SK-N-DZ (cell line): ENCODE measurements around the gene HEPN1.

Experiments used
- DNase-seq: peaks from one replicate; pipeline ENCODE4 v3.0.0-alpha.2; 2015; ENCODE audit warnings: low spot score

HEPN1 gene

DNA sequence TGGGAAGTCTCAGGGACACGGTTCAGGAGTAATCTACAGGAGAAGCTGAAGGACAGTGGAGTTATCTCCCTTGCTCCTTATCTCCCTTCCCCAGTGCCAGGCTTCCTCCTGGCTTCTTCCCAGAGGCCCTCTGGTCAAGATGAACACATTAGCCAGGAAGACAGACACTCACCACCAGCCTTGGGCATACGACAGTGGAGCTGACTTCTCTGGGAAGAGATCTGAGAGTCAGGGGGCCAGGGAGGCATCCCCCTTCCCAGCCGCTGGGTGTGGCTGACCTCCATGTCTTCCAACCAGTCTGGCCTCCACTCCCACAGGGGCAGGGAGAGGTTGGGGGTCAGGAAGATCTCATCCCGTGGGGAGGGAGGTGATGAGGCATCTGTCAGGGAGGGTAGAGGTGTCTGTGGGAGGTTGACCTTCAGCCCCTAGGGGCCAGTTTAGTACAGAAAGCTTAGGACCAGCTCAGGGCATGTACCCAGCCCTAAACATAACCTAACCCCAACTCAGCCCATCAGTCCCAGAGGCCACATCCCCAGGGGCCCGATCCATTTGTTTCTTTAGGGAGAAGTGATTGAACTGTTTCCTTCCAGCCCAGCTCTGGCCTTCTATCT lies 34.1 kb upstream of the HEPN1 start:
- DNase-seq = no peak

GRCh38 chr11:124886476-124886875 lies 32.6 kb upstream of the HEPN1 start:
- no peak for DNase-seq

GRCh38 chr11:124886978-124887666 lies 31.9 kb upstream of the HEPN1 start:
- no peak for DNase-seq

GRCh38 chr11:124887667-124888013 lies 31.4 kb upstream of the HEPN1 start:
- no peak for DNase-seq

DNA sequence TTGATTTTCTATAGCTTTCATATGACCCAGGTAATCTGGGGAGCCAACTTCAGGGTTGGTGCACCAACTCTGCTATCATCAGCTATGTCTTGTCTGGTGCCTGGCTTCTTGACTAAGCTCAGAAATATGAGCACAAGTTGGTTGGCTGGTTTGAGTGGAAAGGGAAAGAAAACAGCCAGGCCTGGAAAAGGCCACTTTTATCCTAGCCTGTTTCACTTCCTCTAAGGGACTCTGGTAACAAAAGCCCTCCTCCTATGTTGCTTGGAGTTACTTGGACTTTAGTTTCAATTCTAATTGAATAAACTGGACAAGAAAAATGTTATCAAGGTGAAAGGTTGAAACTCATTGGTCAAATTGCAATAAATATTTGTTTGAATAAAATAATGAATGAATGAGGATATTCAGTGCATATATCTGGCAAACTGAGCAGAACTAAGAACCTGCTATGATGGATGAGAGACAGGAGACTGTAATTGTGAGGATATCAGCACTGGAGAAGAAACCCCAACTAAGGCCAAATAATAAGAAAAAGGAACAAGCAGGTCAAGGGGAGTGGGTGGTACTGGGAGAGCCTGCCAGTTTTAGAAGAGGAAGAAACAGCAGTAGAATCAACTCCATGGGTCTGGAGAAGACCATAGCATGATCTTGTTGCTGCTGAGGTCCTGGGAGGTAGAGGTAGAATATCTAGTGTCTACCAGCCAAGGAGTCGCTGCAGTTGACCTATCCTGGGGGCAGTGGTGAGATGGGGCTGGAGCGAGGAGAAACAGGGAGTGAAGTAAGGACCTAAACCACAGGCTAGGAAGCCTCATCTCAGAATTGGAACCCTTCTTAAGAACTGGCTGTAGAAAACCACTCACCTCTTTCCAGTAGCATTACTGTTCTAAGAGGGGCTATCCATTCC lies 29.6 kb upstream of the HEPN1 start:
- no peak for DNase-seq

GRCh38 chr11:124890151-124890550 lies 28.9 kb upstream of the HEPN1 start:
- DNase-seq = no peak

- DNase-seq = no peak
These were observed 28.2 kb upstream of the HEPN1 start for GRCh38 chr11:124890683-124891372.

- peak; percentile 72 for DNase-seq
These were observed 27.6 kb upstream of the HEPN1 start for GRCh38 chr11:124891373-124891861.

DNA sequence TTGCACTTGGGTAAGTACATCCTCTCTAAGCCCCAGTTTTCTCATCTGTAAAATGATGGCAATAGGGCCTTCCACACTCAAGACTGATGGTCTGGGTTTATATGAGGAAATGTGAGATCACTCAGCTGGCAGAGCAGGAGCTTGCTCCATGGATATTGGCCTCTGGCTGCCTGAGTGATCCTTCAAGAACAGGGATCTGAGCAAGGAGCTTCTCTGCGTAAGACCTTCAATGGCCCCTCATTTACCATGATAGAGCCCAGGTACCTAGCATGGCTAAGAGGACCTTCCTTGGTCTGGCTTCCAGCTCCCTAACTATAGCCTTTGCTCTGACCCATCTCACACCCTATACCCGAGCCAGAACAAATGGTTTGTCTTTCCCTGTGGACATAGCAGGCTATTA lies 26.9 kb upstream of the HEPN1 start:
- no peak for DNase-seq

- DNase-seq = no peak
These were observed 26.1 kb upstream of the HEPN1 start for GRCh38 chr11:124892750-124893454.

DNA sequence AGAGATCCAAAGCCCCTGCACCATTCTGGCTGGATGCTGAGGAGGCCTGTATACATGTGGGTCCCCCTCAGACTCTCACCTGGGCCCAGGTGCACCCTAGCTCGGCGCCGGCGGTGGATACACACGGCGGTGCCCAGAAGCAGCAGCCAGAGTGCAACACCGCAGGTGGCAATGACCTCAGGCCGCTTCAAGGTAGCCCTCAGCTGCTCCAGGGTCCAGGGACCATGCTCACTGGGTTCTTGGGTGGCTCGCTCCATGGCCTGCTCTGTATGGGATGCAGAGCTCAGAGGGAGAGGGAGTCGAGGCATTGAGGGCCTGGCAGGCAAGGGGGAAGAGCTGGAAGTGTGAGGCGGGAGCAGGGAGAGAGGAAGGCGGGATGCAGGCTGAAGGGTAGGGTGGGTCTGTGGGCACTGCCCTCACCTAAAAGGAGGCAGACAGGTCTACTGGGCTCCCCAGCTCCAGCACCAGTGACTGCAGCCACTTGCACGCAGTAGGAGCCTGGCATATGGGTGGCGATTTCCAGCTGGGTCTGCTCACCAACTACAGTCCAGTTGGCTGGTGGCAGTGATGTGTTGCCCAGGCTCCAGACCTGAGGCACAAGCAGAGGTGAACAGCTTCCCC lies 25.2 kb upstream of the HEPN1 start:
- DNase-seq = no peak

- no peak for DNase-seq
These were observed 24.2 kb upstream of the HEPN1 start for GRCh38 chr11:124894606-124895430.

DNA sequence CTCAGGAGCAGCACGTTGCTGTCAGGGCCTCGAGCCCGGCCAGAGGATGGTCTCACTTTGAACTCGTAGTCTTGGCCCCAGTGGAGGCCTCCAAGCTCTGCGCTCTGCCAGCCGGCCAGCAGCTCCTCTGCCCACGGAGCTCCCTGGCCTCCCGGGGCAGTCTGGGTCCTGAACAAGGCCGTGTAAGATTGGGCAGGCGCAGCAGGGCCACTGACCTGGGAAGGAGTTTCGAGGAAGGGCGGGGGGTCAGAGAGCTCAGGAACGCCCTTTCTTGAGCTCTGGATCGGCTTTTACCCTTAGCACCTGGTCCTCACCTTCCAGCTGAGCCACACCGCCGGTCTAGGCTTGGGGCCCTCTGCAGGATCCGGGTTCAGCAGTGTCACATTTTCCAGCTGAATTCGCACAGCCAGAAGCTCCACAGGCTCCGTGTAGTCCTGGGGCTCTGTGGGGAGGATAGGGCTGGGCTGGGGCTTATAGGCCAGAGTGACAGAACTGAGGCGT lies 23.5 kb upstream of the HEPN1 start:
- DNase-seq = no peak

- no peak for DNase-seq
These were observed 22.8 kb upstream of the HEPN1 start for GRCh38 chr11:124896071-124896750.

- no peak for DNase-seq
These were observed 22.1 kb upstream of the HEPN1 start for GRCh38 chr11:124896821-124897391.

DNA sequence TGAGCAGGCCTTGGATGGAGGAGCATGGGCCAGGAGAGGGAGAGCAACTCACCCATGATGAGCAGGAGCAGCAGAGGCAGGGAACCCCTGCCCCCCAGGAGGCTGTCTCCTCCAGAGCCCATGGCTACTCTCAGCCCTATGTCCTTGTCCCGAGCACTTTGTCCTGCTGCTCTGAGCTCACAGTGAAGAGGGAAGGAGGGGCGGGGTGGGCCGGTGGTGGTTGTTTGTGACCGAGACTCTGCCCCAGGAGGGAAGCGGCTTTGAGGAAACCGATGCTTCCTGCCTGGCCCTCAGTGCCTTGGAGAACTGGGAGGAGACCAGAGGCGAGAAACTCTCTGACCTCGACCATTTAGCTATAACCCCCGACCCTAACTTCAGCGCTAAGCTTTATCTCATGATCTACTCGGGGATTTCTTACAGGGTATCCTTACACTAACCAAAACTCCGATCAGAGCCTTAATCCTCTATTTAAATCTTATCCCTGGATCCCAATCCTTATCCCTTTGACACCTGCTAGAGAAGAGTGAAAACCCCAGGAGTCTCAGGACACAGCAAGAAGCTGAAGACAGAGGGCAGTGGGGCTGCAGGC lies 21.3 kb upstream of the HEPN1 start, which contains the start of gene ROBO4:
TSS of gene ROBO4 (minus strand) at position 192 of the 589 bp plus-strand sequence. CDS start at position 122, 70 bp downstream.
- DNase-seq = no peak

GRCh38 chr11:124898263-124898680 lies 20.8 kb upstream of the HEPN1 start:
- no peak for DNase-seq

- no peak for DNase-seq
These were observed 20.3 kb upstream of the HEPN1 start for GRCh38 chr11:124898711-124899110.
